A673 (cell line): ENCODE results near the gene FLOT2. TPM values are rescaled to one million over a fixed set of nuclear protein-coding genes. Genes with fewer than 3 reads are reported as not detected.

Experiments
- BruUV-seq: library from RNA; stranded (reverse); fragments of 400-500 nt; replicated peaks from 2 replicates; lab custom pipeline; 2021; lab: Mats Ljungman, UMichigan
- CTCF ChIA-PET: fragments of 300-600 bp; sonication (Branson Sonifier 250); formaldehyde crosslinking; loops from one replicate; lab custom pipeline; 2022; ENCODE audit warnings: antibody characterized with exemption; lab: Charles Lee
- POLR2A ChIA-PET: fragments of 300-600 bp; sonication (Branson Sonifier 250); formaldehyde crosslinking; loops from one replicate; lab custom pipeline; 2022; ENCODE audit warnings: antibody characterized with exemption; ENCODE audit not compliant: low non-redundant PET; lab: Charles Lee
- DNase-seq: peaks from one replicate; pipeline ENCODE4 v3.0.0-alpha.2; 2015; ENCODE audit warnings: low spot score
- H3K27ac ChIP-seq: fragments of 200-600 bp; sonication (generic); 2 replicates; pipeline ENCODE4 v1.5.1; 2016; ENCODE audit warnings: mixed run types, low read depth, mild to moderate bottlenecking, mixed read lengths, antibody characterized with exemption, low read length; ENCODE audit not compliant: poor library complexity, severe bottlenecking
- H3K27me3 ChIP-seq: fragments of 200-600 bp; sonication (generic); replicated peaks from 2 replicates; pipeline ENCODE4 v1.6.1; 2017; ENCODE audit warnings: mixed run types, low read depth, mild to moderate bottlenecking, mixed read lengths, antibody characterized with exemption, low read length; ENCODE audit not compliant: insufficient read depth, poor library complexity
- H3K36me3 ChIP-seq: fragments of 200-600 bp; sonication (generic); 2 replicates; pipeline ENCODE4 v1.6.1; 2016; ENCODE audit warnings: mixed run types, mild to moderate bottlenecking, mixed read lengths, antibody characterized with exemption, low read length; ENCODE audit not compliant: insufficient read depth, poor library complexity, severe bottlenecking
- H3K4me1 ChIP-seq: fragments of 200-600 bp; sonication (generic); 2 replicates; pipeline ENCODE4 v1.6.1; 2017; ENCODE audit warnings: mixed run types, mild to moderate bottlenecking, mixed read lengths, antibody characterized with exemption, low read length; ENCODE audit not compliant: insufficient read depth, poor library complexity, severe bottlenecking
- H3K4me3 ChIP-seq: fragments of 200-600 bp; sonication (generic); 2 replicates; pipeline ENCODE4 v1.5.1; 2016; ENCODE audit warnings: low read depth, mixed run types, mild to moderate bottlenecking, mixed read lengths, low read length; ENCODE audit not compliant: poor library complexity, severe bottlenecking
- H3K9me3 ChIP-seq: fragments of 200-600 bp; sonication (generic); 2 replicates; pipeline ENCODE4 v1.6.1; 2016; ENCODE audit warnings: mixed run types, low read depth, mild to moderate bottlenecking, mixed read lengths, antibody characterized with exemption, low read length; ENCODE audit not compliant: poor library complexity, severe bottlenecking
- EZH2 ChIP-seq: fragments of 200-600 bp; sonication (generic); IDR thresholded peaks from 2 replicates; pipeline ENCODE4 v1.6.1; 2017; ENCODE audit warnings: borderline replicate concordance, low read depth, mild to moderate bottlenecking, mixed read lengths, antibody characterized with exemption, low read length; ENCODE audit not compliant: poor library complexity, severe bottlenecking
- intact Hi-C: fragments of 100-400 bp; cut with micrococcal nuclease; formaldehyde crosslinking; loops from one replicate; pipeline ENCODE4 v1.10.0; 2022; ENCODE audit not compliant: unreplicated experiment
- total RNA-seq: library from RNA; stranded (reverse); gene quantifications from 2 replicates; pipeline ENCODE4 v1.2.3, GENCODE V29; 2021
- TF ChIP-seq, protein P1 (sequence below): fragments of 300-800, 200-600 bp; sonication (generic); conservative IDR thresholded peaks from 2 replicates; pipeline ENCODE4 v1.5.1; 2017; ENCODE audit warnings: low read depth, mild to moderate bottlenecking, antibody characterized with exemption, low read length, moderate library complexity, mixed read lengths

The FLOT2 gene
- total RNA-seq, 1 experiment from 2014 or later = 79.1 TPM

DNA sequence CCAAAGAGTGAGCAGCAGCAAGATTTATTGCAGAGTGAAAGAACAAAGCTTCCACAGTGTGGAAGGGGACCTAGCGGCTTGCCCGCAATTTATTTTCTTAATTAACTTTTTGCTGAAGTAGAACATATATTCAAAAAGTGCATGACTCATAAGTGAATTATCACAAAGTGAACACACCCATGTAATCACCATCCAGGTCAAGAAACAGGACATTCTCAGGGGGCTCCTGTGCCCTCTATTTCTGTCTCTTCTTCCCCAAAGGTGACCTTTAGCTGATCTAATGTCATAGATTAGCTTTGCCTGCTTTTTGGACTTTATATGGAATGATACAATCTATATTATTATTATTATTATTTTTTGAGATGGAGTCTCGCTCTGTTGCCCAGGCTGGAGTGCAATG is 22.8 kb downstream of the FLOT2 start:
- Histone ChIP-seq H3K27me3 (no peaks in the 10 kb centered on the region), H3K9me3 (no peaks in the 10 kb centered on the region), H3K4me3 (no peak overlapping the region), H3K36me3 (peaks cover under 1% of the 10 kb centered on the region), H3K4me1 (no peaks in the 10 kb centered on the region), H3K27ac (no peak overlapping the region)
- BruUV-seq = no TSS peak
- intact Hi-C loops = no loop called here
- no peak for DNase-seq
- CTCF ChIA-PET = interaction anchor here (0.7 kb wide), 1 partner anchor 73 kb away, joined by 3 read pairs; no protein-coding TSS in a partner anchor
- POLR2A ChIA-PET = interaction anchor here (0.6 kb wide), 1 partner anchor 18 kb away, joined by 11 read pairs; no protein-coding TSS in a partner anchor
- TF ChIP-seq EZH2 = no peak
- TF ChIP-seq, protein P1, sequence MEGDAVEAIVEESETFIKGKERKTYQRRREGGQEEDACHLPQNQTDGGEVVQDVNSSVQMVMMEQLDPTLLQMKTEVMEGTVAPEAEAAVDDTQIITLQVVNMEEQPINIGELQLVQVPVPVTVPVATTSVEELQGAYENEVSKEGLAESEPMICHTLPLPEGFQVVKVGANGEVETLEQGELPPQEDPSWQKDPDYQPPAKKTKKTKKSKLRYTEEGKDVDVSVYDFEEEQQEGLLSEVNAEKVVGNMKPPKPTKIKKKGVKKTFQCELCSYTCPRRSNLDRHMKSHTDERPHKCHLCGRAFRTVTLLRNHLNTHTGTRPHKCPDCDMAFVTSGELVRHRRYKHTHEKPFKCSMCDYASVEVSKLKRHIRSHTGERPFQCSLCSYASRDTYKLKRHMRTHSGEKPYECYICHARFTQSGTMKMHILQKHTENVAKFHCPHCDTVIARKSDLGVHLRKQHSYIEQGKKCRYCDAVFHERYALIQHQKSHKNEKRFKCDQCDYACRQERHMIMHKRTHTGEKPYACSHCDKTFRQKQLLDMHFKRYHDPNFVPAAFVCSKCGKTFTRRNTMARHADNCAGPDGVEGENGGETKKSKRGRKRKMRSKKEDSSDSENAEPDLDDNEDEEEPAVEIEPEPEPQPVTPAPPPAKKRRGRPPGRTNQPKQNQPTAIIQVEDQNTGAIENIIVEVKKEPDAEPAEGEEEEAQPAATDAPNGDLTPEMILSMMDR = no peak

DNA sequence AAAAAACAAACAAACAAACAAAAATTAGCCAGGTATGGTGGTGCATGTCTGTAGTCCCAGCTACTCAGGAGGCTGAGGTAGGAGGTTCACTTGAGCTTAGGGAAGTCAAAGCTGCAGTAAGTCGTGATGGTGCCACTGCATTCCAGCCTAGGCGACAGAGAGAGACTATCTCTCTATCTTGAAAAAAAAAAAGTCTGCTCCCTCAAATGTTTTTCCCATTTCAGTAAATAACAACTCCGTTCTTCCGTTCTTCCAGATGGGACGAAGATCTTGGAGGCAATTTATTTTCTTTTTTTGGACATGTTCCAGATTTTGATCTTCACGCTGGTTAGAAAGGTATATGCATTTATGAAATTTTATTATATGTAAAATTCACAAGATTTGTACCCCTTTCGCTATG is 23.7 kb downstream of the FLOT2 start:
- POLR2A ChIA-PET = no interaction called here
- Histone ChIP-seq H3K27me3 (no peaks in the 10 kb centered on the region), H3K36me3 (no peaks in the 10 kb centered on the region), H3K4me3 (no peak overlapping the region), H3K4me1 (no peaks in the 10 kb centered on the region), H3K27ac (no peak overlapping the region), H3K9me3 (no peaks in the 10 kb centered on the region)
- TF ChIP-seq EZH2 = no peak
- TF ChIP-seq, protein P1 = no peak
- CTCF ChIA-PET = no interaction called here
- no TSS peak for BruUV-seq
- DNase-seq = no peak
- intact Hi-C loops = no loop called here

DNA sequence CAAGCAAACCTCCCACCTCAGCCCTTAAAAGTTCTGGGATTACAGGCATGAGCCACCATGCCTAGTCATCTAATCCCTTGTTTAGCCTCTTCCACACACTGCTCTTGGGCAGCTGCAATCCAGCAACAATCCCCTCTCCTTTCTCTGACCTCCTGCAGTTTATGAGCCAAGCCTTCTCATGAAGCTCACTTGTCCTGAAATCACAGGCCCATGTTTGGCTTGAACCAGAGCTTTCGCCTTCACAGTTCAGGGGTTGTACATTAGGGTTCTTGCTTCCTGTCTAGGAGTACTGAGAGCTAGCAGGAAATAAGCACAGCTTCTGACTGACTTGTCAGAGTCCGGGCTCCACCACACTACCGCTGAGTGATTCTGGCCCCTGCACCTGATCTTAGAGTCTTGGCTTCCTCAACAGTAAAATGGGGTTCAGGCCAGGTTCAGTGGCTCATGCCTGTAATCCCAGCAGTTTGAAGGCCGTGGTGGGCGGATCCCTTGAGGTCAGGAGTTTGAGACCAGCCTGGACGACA is 26.4 kb downstream of the FLOT2 start:
- TF ChIP-seq EZH2 = no peak
- TF ChIP-seq, protein P1 = no peak
- Histone ChIP-seq H3K27me3 (no peaks in the 10 kb centered on the region), H3K4me1 (no peaks in the 10 kb centered on the region), H3K9me3 (no peaks in the 10 kb centered on the region), H3K36me3 (no peaks in the 10 kb centered on the region), H3K4me3 (no peak overlapping the region), H3K27ac (no peak overlapping the region)
- DNase-seq = no peak
- CTCF ChIA-PET = no interaction called here
- POLR2A ChIA-PET = no interaction called here
- intact Hi-C loops = no loop called here
- BruUV-seq = no TSS peak
